Measurements from ENCODE around the gene CPEB4. TPM values are rescaled to one million over a fixed set of nuclear protein-coding genes. Genes with fewer than 3 reads are reported as not detected.

CPEB4 gene
- total and polyA plus RNA-seq, 2 of the 8 experiments (the other 6 are each of a cell fraction or from before 2014, with no cell fraction given) = 8.4 to 13.4 TPM

- TF ChIP-seq CHD7 (IDR thresholded peaks at IDR 0.05; ENCODE audit: insufficient replicate concordance, low read length) (no peak), SIX5 (IDR thresholded peaks at IDR 0.05; ENCODE audit: low read depth, low read length) (no peak), NRF1 (IDR thresholded peaks at IDR 0.05; ENCODE audit: low read depth, low read length) (no peak), RXRA (IDR thresholded peaks at IDR 0.05; ENCODE audit: insufficient read depth, low read depth, low read length) (no peak)
Observed at GRCh38 chr5:173910215-173910614, 22.1 kb downstream of the CPEB4 start (continued).

All from H1 (cell line).